ENCODE data around the gene FCRL1.

GRCh38 chr1:157868654-157869053 lies 48.7 kb upstream of the FCRL1 start:
- TF ChIP-seq CTCF (IDR thresholded peaks at IDR 0.05) (no peak), POLR2A (IDR thresholded peaks at IDR 0.05) (no peak), EP300 (IDR thresholded peaks at IDR 0.05) (no peak)

Data from ovary (tissue), 3 donors.